Measurements from ENCODE around the gene FXYD7. TPM values are rescaled to one million over a fixed set of nuclear protein-coding genes. Genes with fewer than 3 reads are reported as not detected.

The FXYD7 gene
- total RNA-seq, 4 donors from 2014 or later, result 1.3 TPM; not detected in 3

- no peak for TF ChIP-seq CTCF (IDR thresholded peaks at IDR 0.05)
- no peak for TF ChIP-seq POLR2A (IDR thresholded peaks at IDR 0.05)
- intact Hi-C loops (cut with DNase I; ENCODE audit: low total_unique reads), result no loop called here
- no peak for DNase-seq (ENCODE audit: low spot score in 2 of 2)
- WGBS, 2 donors, result 27 to 28% methylated on average over 11 to 14 of the region's 14 CpGs
- peak within 1 kb of the TSS; percentile 36 for H3K4me3 ChIP-seq (ENCODE audit: low read depth, poor library complexity, severe bottlenecking)
Observed at GRCh38 chr19:35115177-35115951, 27.7 kb upstream of the FXYD7 start, which contains the start of gene FXYD3. Gene FXYD3, plus strand, starts transcription at chr19:35115823. Its CDS starts 3,554 bp downstream, at chr19:35119377.

GRCh38 chr19:35116072-35116801 is 26.8 kb upstream of the FXYD7 start:
- DNase-seq (ENCODE audit: low spot score in 2 of 2), result peak; percentile 77 to 89
- 53 to 60% methylated on average over 13 of the region's 13 CpGs for WGBS, 2 donors
- intact Hi-C loops (cut with DNase I; ENCODE audit: low total_unique reads), result no loop called here
- TF ChIP-seq POLR2A (IDR thresholded peaks at IDR 0.05) (no peak), CTCF (IDR thresholded peaks at IDR 0.05) (no peak)
- peak overlapping the region; percentile 36 for H3K4me3 ChIP-seq (ENCODE audit: low read depth, poor library complexity, severe bottlenecking)

- WGBS, 2 donors, result 31 to 37% methylated on average over 6 to 8 of the region's 8 CpGs
- H3K4me3 ChIP-seq (ENCODE audit: low read depth, poor library complexity, severe bottlenecking), result peak overlapping the region; percentile 36
- intact Hi-C loops (cut with DNase I; ENCODE audit: low total_unique reads), result no loop called here
- no peak for DNase-seq (ENCODE audit: low spot score in 2 of 2)
- TF ChIP-seq CTCF (IDR thresholded peaks at IDR 0.05) (no peak), POLR2A (IDR thresholded peaks at IDR 0.05) (no peak)
Observed at GRCh38 chr19:35117116-35117515, 25.9 kb upstream of the FXYD7 start.

- DNase-seq (ENCODE audit: low spot score in 2 of 2), result no peak
- WGBS, 2 donors, result 35% methylated on average over 11 of the region's 11 CpGs
- no peak for TF ChIP-seq POLR2A (IDR thresholded peaks at IDR 0.05)
Observed at GRCh38 chr19:35117799-35118198, 25.3 kb upstream of the FXYD7 start.

GRCh38 chr19:35118268-35119020 is 24.6 kb upstream of the FXYD7 start:
- WGBS, 2 donors, result 41 to 48% methylated on average over 12 to 13 of the region's 13 CpGs
- H3K4me3 ChIP-seq (ENCODE audit: low read depth, poor library complexity, severe bottlenecking), result peak overlapping the region; percentile 10
- TF ChIP-seq CTCF (IDR thresholded peaks at IDR 0.05), result no peak
- no peak for TF ChIP-seq POLR2A (IDR thresholded peaks at IDR 0.05)
- intact Hi-C loops (cut with DNase I; ENCODE audit: low total_unique reads), result no loop called here
- no peak for DNase-seq (ENCODE audit: low spot score in 2 of 2)

More at GRCh38 chr19:35117799-35118198, 25.3 kb upstream of the FXYD7 start:
- intact Hi-C loops (cut with DNase I; ENCODE audit: low total_unique reads), result no loop called here
- peak overlapping the region; percentile 14 for H3K4me3 ChIP-seq (ENCODE audit: low read depth, poor library complexity, severe bottlenecking)

All from lower leg skin (tissue), 4 donors.